GM18508 (cell line): ENCODE data around the gene FAM13C.
"Not testable (repeated sequence)": the region's sequence is repeated elsewhere in the genome, so short reads cannot be mapped to it uniquely, and the experiment has no call there.

ENCODE experiments used
- ATAC-seq: cut with Tn5 transposase; IDR thresholded peaks from one replicate; pipeline ENCODE4 v1.9.1; 2021; ENCODE audit warnings: moderate number of reproducible peaks; ENCODE audit not compliant: insufficient read depth, unreplicated experiment

Gene FAM13C

GRCh38 chr10:59242057-59242456 lies 120.3 kb downstream of the FAM13C start:
- no peak for ATAC-seq

DNA sequence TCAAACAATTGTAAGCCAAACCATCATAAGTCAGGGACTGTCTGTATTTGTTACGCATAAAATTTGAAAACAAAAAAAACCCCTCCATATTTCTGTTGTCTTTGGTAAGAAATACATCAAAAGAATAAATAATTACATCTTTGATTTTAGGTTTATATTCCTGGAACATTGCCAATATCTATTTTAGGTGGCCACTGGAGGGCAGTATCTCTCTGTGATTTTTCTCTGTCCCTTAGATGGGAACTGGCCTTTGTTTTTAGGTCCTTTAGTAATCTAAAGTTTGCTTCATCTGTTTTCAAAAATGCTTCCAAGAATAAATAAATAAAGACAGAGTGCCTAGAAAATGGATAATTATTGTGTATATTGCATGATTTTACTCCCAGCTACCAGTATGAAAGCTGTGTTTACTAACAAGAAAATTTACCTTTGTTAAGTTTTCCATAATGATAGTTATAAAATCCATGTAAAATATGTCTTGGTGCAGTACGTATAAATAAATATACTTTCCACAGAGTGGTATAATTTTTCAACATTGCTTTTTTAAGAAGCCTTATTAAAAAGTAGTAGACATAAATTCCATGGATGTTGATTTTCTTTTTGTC lies 121.7 kb downstream of the FAM13C start:
- ATAC-seq, result no peak

GRCh38 chr10:59239108-59239507 lies 123.2 kb downstream of the FAM13C start:
- ATAC-seq, result not testable (repeated sequence)

DNA sequence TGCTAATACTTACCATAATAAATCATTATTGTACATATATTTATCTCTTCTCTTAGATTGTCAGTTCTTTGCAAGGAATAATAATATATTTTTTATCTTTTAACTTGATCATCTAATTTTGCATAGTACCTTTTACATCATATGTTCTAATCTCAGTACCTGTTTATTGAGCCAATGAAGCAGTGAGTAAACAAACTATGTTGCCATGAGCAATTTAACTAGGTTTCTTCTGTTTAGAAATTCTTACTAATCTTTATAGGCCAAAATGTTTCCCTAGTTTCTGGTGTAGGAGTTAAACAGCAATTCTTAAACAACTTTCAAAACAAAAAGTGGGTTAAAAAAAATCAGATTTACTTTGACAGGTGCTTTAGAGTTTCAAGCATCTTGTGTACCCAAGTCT lies 124.6 kb downstream of the FAM13C start:
- no peak for ATAC-seq

GRCh38 chr10:59236064-59236697 lies 126.2 kb downstream of the FAM13C start:
- ATAC-seq, result no peak

GRCh38 chr10:59234816-59235429 lies 127.4 kb downstream of the FAM13C start:
- no peak for ATAC-seq

- ATAC-seq, result no peak
Observed at GRCh38 chr10:59234194-59234593, 128.2 kb downstream of the FAM13C start.

GRCh38 chr10:59229441-59229840 lies 132.9 kb downstream of the FAM13C start:
- ATAC-seq, result no peak

DNA sequence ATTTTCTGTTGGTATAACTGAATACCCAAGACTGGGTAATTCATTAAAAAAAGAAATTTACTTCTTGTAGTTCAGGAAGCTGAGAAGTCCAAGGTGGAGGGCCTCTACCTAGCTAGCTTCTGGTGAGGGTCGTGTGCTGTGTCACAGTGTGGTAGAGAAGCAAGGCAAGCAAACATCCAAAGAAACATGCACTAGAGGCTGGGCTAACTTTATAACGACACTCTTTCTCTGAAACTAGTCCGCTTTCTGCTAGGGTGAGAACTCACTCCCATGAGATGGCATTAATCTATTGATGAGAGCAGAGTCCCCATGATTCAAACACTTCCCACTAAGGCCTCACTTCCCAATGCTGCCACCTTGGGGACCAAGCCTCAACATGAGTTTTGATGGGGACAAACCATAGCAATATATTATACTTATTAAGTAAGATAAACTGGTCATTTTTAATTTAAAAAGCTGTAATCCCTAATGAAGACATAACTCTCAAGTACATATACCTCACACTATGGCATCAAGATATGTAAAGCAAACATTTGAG lies 135.1 kb downstream of the FAM13C start:
- ATAC-seq, result no peak

DNA sequence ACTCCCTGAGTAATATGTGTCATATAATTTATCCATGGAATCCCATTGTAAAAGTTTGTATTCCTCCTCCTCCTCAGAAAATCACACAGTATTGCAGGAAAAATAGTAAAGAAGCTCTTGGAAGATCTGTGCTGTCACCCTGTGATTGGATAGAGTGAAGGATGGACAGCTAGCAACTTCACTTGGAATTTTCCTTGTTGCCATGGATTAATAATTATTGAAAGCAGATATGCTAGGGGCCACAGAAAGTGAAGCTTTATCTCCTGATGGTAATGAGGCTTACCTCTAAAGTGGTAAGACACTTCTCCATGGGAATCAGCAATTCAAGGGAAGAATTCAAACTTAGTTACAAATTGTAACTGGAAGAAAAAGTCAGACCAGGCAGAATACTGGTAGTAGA lies 137.1 kb downstream of the FAM13C start:
- ATAC-seq, result no peak

DNA sequence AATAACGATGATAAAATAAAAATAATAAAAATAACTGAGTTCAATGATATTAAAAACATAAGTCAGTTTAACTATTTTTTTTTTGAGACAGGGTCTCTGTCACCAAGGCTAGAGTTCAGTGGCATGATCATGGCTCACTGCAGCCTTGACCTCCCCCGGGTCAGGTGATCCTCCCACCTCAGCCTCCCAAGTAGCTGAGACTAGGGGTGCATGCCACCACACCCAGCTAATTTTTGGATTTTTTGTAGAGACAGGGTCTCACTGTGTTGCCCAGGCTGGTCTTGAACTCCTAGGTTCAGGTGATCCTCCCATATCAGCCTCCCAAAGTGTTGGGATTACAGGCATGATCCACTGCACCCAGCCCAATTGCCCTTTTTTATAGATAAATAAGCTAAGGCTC lies 138.8 kb downstream of the FAM13C start:
- not testable (repeated sequence) for ATAC-seq

GRCh38 chr10:59222788-59223187 lies 139.6 kb downstream of the FAM13C start:
- ATAC-seq, result no peak

DNA sequence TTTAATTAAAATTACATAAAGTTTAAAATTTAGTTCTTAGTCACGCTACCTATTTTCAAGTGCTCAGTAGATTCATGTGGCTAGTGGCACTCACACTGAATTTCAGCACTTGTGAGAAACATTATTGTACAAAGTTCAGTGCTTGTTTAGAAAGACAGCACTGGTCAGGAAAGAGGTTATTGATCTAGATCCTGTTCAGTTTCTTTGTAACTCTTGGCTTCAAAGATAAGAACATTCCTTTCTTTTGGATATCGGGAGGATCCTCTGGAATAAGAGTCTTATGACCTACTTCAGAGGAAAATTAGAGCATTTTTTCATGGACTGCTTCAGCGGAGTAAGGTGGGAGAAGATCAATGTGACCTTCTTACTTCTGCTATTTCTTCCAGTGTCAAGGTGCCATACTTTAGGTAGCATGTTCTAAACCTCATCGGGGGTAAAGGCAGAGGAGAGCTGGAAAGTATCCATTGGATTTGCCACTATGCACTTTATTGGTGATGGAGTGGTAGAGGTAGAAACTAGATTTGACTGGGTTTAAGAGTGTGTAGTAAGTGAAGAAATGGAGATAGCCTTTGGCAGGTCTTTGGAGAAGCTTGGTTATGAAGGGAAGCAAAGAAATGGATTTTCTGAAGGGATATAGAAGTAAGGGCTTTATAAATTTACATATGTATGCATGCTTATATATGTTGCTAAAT lies 146.0 kb downstream of the FAM13C start:
- no peak for ATAC-seq

DNA sequence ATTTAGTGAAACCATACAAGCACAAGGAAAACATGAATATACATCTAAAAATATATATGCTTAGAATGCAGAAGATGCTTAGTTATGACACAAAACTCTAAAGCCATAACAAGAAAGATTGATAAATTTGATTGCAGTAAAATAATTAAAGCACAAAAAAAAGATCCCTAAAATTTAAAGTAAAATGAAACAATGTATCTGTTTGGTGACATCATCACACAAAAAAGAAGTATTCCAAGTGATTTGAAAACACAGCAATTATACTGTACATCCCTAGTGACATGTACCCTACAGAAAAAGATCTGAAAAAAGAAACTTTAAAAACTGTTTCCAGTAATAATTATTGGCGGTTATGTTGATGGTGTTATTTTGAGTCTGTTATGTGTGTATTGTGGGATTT lies 148.2 kb downstream of the FAM13C start:
- ATAC-seq, result no peak

GRCh38 chr10:59212301-59212798 lies 150.0 kb downstream of the FAM13C start:
- no peak for ATAC-seq

GRCh38 chr10:59206204-59206720 lies 156.1 kb downstream of the FAM13C start:
- ATAC-seq, result no peak
